ENCODE results near the gene LIN54.
A peak's percentile ranks its signal among the peaks of the same experiment; 100 is the strongest.

The LIN54 gene

GRCh38 chr4:82891707-82892466 is 118.7 kb downstream of the LIN54 start:
- no peak for DNase-seq (ENCODE audit: low spot score)

- DNase-seq (ENCODE audit: low spot score), result peak; percentile 95
Observed at GRCh38 chr4:82890901-82891706, 119.5 kb downstream of the LIN54 start, which contains the start of gene SEC31A. Gene SEC31A, minus strand, starts transcription at chr4:82891153. Its CDS starts 9,217 bp downstream, at chr4:82881936.

- DNase-seq (ENCODE audit: low spot score), result no peak
Observed at GRCh38 chr4:82890528-82890900, 120.1 kb downstream of the LIN54 start.

DNA sequence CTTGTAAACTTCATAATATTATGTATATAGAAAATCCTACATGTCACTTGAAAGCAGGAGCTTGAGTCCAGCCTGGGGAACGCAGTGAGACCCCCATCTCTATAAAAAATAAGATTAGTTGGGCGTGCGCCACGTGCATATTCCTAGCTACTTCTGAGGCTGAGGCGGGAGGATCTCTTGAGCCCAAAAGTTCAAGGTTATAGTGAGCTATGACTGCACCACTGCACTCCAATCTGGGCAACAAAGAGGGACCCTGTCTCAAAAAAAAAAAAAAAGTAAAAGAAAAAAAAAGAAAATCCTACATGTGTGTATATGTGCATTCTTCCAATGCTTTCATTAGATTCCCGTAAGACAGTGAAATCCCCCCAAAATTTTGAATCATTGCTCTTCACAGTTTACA is 121.3 kb downstream of the LIN54 start:
- no peak for DNase-seq (ENCODE audit: low spot score)

- DNase-seq (ENCODE audit: low spot score), result no peak
Observed at GRCh38 chr4:82886147-82886942, 124.3 kb downstream of the LIN54 start.

DNA sequence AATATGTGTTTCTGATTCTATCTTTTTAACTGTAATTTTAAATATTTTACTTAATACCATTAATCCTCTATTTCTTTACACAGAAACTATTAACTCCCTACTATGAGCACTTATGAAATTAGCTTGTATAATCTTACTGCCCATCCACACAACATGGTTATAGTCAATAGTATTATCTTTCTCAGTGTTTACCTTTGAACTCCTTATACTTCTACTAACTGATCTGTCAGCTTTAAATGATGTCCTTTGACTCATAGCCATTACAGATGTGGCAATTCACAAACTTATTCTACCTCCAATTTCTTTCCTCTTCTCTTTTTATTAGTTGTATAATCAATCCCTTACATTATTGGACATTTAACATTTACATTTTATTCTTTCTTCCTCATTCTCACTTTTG is 125.2 kb downstream of the LIN54 start:
- DNase-seq (ENCODE audit: low spot score), result no peak
